H9 (cell line): ENCODE data around the gene MYL3. TPM values are rescaled to one million over a fixed set of nuclear protein-coding genes. Genes with fewer than 3 reads are reported as not detected.

Experiments used
- DNase-seq: peaks from one replicate; pipeline ENCODE4 v3.0.0-alpha.2; 2017
- H2AFZ ChIP-seq: one replicate; pipeline ENCODE4 v1.6.1; 2013; ENCODE audit warnings: mild to moderate bottlenecking, low read length, control low read depth, moderate library complexity
- H2AK5ac ChIP-seq: 2 replicates; pipeline ENCODE4 v1.6.1; 2013; ENCODE audit warnings: low read length, control low read depth, mixed read lengths; ENCODE audit not compliant: insufficient read length
- H2BK120ac ChIP-seq: one replicate; pipeline ENCODE4 v1.6.1; 2013; ENCODE audit warnings: low read depth, mild to moderate bottlenecking, low read length, control low read depth, inconsistent platforms; ENCODE audit not compliant: poor library complexity, severe bottlenecking
- H2BK12ac ChIP-seq: 2 replicates; pipeline ENCODE4 v1.6.1; 2013; ENCODE audit warnings: low read length, control low read depth, mixed read lengths, low read depth; ENCODE audit not compliant: insufficient read length
- H2BK15ac ChIP-seq: 2 replicates; pipeline ENCODE4 v1.6.1; 2013; ENCODE audit warnings: low read depth, low read length, control low read depth
- H2BK20ac ChIP-seq: one replicate; pipeline ENCODE4 v1.6.1; 2013; ENCODE audit warnings: low read depth, mild to moderate bottlenecking, low read length, control low read depth, inconsistent platforms; ENCODE audit not compliant: poor library complexity, severe bottlenecking
- H2BK5ac ChIP-seq: 2 replicates; pipeline ENCODE4 v1.6.1; 2013; ENCODE audit warnings: low read length, control low read depth, mixed read lengths; ENCODE audit not compliant: insufficient read length
- H3K14ac ChIP-seq: 2 replicates; pipeline ENCODE4 v1.6.1; 2013; ENCODE audit warnings: low read length, control low read depth; ENCODE audit not compliant: insufficient read depth
- H3K18ac ChIP-seq: 2 replicates; pipeline ENCODE4 v1.6.1; 2013; ENCODE audit warnings: low read depth, mild to moderate bottlenecking, mixed read lengths, low read length, control low read depth; ENCODE audit not compliant: insufficient read length
- H3K23ac ChIP-seq: 2 replicates; pipeline ENCODE4 v1.6.1; 2013; ENCODE audit warnings: low read length, control low read depth, mixed read lengths, low read depth; ENCODE audit not compliant: insufficient read length
- H3K23me2 ChIP-seq: 2 replicates; pipeline ENCODE4 v1.6.1; 2013; ENCODE audit warnings: low read depth, mild to moderate bottlenecking, mixed read lengths, low read length, control low read depth; ENCODE audit not compliant: insufficient read length, poor library complexity, severe bottlenecking
- H3K27ac ChIP-seq: 2 replicates; pipeline ENCODE4 v1.5.1; 2013; ENCODE audit warnings: low read length, control low read depth, mixed read lengths, low read depth; ENCODE audit not compliant: insufficient read length
- H3K27me3 ChIP-seq: 2 replicates; pipeline ENCODE4 v1.6.1; 2013; ENCODE audit warnings: low read length, control low read depth, inconsistent platforms; ENCODE audit not compliant: insufficient read depth
- H3K4ac ChIP-seq: 2 replicates; pipeline ENCODE4 v1.6.1; 2013; ENCODE audit warnings: low read depth, mild to moderate bottlenecking, control low read depth, inconsistent platforms, low read length, moderate library complexity
- H3K4me1 ChIP-seq: 2 replicates; pipeline ENCODE4 v1.6.1; 2013; ENCODE audit warnings: low read length, control low read depth, inconsistent platforms; ENCODE audit not compliant: insufficient read depth
- H3K4me2 ChIP-seq: 2 replicates; pipeline ENCODE4 v1.6.1; 2013; ENCODE audit warnings: low read length, control low read depth, mixed read lengths; ENCODE audit not compliant: insufficient read length, insufficient read depth
- H3K56ac ChIP-seq: 2 replicates; pipeline ENCODE4 v1.6.1; 2013; ENCODE audit warnings: low read depth, mild to moderate bottlenecking, mixed read lengths, low read length, control low read depth; ENCODE audit not compliant: insufficient read length
- H3K79me1 ChIP-seq: 2 replicates; pipeline ENCODE4 v1.6.1; 2013; ENCODE audit warnings: low read depth, mild to moderate bottlenecking, moderate library complexity, low read length, control low read depth, inconsistent platforms; ENCODE audit not compliant: insufficient read depth, poor library complexity, severe bottlenecking
- H3K79me2 ChIP-seq: 2 replicates; pipeline ENCODE4 v1.6.1; 2013; ENCODE audit warnings: low read length, control low read depth, inconsistent platforms; ENCODE audit not compliant: insufficient read depth
- H3K9ac ChIP-seq: 2 replicates; pipeline ENCODE4 v1.6.1; 2013; ENCODE audit warnings: low read length, control low read depth, mixed read lengths; ENCODE audit not compliant: insufficient read length; ENCODE audit errors: extremely low read depth
- H3K9me3 ChIP-seq: one replicate; pipeline ENCODE4 v1.6.1; 2013; ENCODE audit warnings: low read depth, low read length, inconsistent platforms; ENCODE audit not compliant: control insufficient read depth
- H3T11ph ChIP-seq: one replicate; pipeline ENCODE4 v1.6.1; 2013; ENCODE audit warnings: mild to moderate bottlenecking, low read length, control low read depth, inconsistent platforms
- H4K20me1 ChIP-seq: one replicate; pipeline ENCODE4 v1.6.1; 2013; ENCODE audit not compliant: control insufficient read depth, insufficient read length, insufficient read depth
- H4K5ac ChIP-seq: 2 replicates; pipeline ENCODE4 v1.6.1; 2013; ENCODE audit warnings: low read depth, mild to moderate bottlenecking, mixed read lengths, low read length, control low read depth; ENCODE audit not compliant: insufficient read length
- H4K8ac ChIP-seq: replicated peaks from 2 replicates; pipeline ENCODE4 v1.6.1; 2013; ENCODE audit warnings: low read length, control low read depth, mixed read lengths, low read depth; ENCODE audit not compliant: insufficient read length
- H4K91ac ChIP-seq: 2 replicates; pipeline ENCODE4 v1.6.1; 2013; ENCODE audit warnings: low read depth, mild to moderate bottlenecking, moderate library complexity, mixed read lengths, low read length, control low read depth; ENCODE audit not compliant: insufficient read length
- H3K27ac Mint-ChIP-seq, 3 experiments: 2 replicates in 2 of 3; 3 replicates in 1 of 3; pipeline ENCODE4 v1.8.0; 2020 to 2021; ENCODE audit warnings: mixed read lengths in 3 of 3, mild to moderate bottlenecking in 1 of 3, moderate library complexity in 1 of 3
- H3K27me3 Mint-ChIP-seq: 2 replicates; pipeline ENCODE4 v1.8.0; 2021; ENCODE audit warnings: low read depth, mild to moderate bottlenecking, moderate library complexity, mixed read lengths
- H3K36me3 Mint-ChIP-seq, 3 experiments: 2 replicates in 2 of 3; 3 replicates in 1 of 3; pipeline ENCODE4 v1.8.0; 2020 to 2021; ENCODE audit warnings: low read depth in 3 of 3, mixed read lengths in 3 of 3; ENCODE audit not compliant: insufficient read depth in 1 of 3
- H3K4me1 Mint-ChIP-seq, 2 experiments: 2 replicates each; pipeline ENCODE4 v1.8.0; 2020; ENCODE audit warnings: mixed read lengths in 2 of 2
- H3K4me3 Mint-ChIP-seq, 2 experiments: 2 replicates in 1 of 2; 3 replicates in 1 of 2; pipeline ENCODE4 v1.8.0; 2020 to 2021; ENCODE audit warnings: mild to moderate bottlenecking in 2 of 2, mixed read lengths in 2 of 2, moderate library complexity in 1 of 2
- H3K9me3 Mint-ChIP-seq, 2 experiments: 2 replicates in 1 of 2; 3 replicates in 1 of 2; pipeline ENCODE4 v1.8.0; 2020; ENCODE audit warnings: mild to moderate bottlenecking in 2 of 2, mixed read lengths in 2 of 2, moderate library complexity in 1 of 2
- CTCF ChIP-seq: fragments of 200-600 bp; sonication (generic); conservative IDR thresholded peaks from 3 replicates; pipeline ENCODE4 v1.8.0; 2021; ENCODE audit warnings: antibody characterized with exemption, mild to moderate bottlenecking
- WGBS: extraction: QIAGEN DNeasy Blood & Tissue Kit; methylation state at CpG from one replicate; pipeline ENCODE4 v1.1.7; 2013; ENCODE audit warnings: missing lambda C conversion rate, low lambda C conversion rate, mixed read lengths; ENCODE audit not compliant: insufficient read length; ENCODE audit errors: extremely low coverage; 5-methylcytosine and 5-hydroxymethylcytosine counted together
- total RNA-seq: library from RNA; stranded (reverse); gene quantifications from 2 replicates; pipeline ENCODE4 v1.2.1, GENCODE V29; 2021

Gene MYL3
- total RNA-seq, 1 experiment from 2014 or later: 0.24 TPM

GRCh38 chr3:46852839-46853355 lies 10.3 kb downstream of the MYL3 start:
- no peak overlapping the region for H2BK120ac ChIP-seq
- no peaks in the 10 kb centered on the region for H3K79me1 ChIP-seq
- no peak overlapping the region for H2AFZ ChIP-seq
- peaks cover 11 to 15% of the 10 kb centered on the region in 2 experiments for H3K4me1 Mint-ChIP-seq
- no peak overlapping the region for H3T11ph ChIP-seq
- H3K23me2 ChIP-seq: no peaks in the 10 kb centered on the region
- no peaks in the 10 kb centered on the region for H3K79me2 ChIP-seq
- H3K27ac Mint-ChIP-seq: no peak overlapping the region
- H3K14ac ChIP-seq: no peak overlapping the region
- H4K5ac ChIP-seq: no peak overlapping the region
- H2BK15ac ChIP-seq: no peak overlapping the region
- no peaks in the 10 kb centered on the region for H3K9me3 ChIP-seq
- no peak overlapping the region for H3K4me2 ChIP-seq
- no peak overlapping the region for H3K4me3 Mint-ChIP-seq
- no peaks in the 10 kb centered on the region for H3K27me3 ChIP-seq
- H4K20me1 ChIP-seq: no peaks in the 10 kb centered on the region
- H3K18ac ChIP-seq: no peak overlapping the region
- H2BK12ac ChIP-seq: no peak overlapping the region
- no peak overlapping the region for H3K4ac ChIP-seq
- no CpG with 5 or more reads among the region's 2 CpGs for WGBS
- no peaks in the 10 kb centered on the region for H3K9me3 Mint-ChIP-seq
- H3K27ac ChIP-seq: no peak overlapping the region
- DNase-seq: no peak
- H3K9ac ChIP-seq: no peak overlapping the region
- no peak overlapping the region for H2BK5ac ChIP-seq
- no peaks in the 10 kb centered on the region for H3K36me3 Mint-ChIP-seq
- H2BK20ac ChIP-seq: no peak overlapping the region
- no peak overlapping the region for H3K23ac ChIP-seq
- no peak for TF ChIP-seq CTCF
- no peaks in the 10 kb centered on the region for H3K4me1 ChIP-seq
- H4K8ac ChIP-seq: peak overlapping the region; percentile 33
- no peak overlapping the region for H4K91ac ChIP-seq
- H2AK5ac ChIP-seq: no peak overlapping the region
- H3K27me3 Mint-ChIP-seq: peaks cover 24% of the 10 kb centered on the region
- H3K56ac ChIP-seq: no peak overlapping the region
